Uterus (tissue), 2 donors: ENCODE measurements around the gene TFAP2B.

Experiments
- CTCF ChIP-seq, 4 experiments: fragments of 200-600 bp in 2 of 4; fragments of 450-650 bp in 2 of 4; sonication (generic) in 2 of 4; IDR thresholded peaks; one replicate each; pipeline ENCODE4 v1.5.1; 2016 to 2019; ENCODE audit warnings: antibody characterized with exemption in 4 of 4, mild to moderate bottlenecking in 2 of 4, moderate library complexity in 1 of 4
- POLR2A ChIP-seq, 2 donors: fragments of 450-650 bp; IDR thresholded peaks; one replicate each; pipeline ENCODE4 v1.6.1; 2016; ENCODE audit warnings: antibody characterized with exemption in 2 of 2, mild to moderate bottlenecking in 1 of 2, moderate library complexity in 1 of 2

GRCh38 chr6:50819466-50819903 lies 814 bp downstream of the TFAP2B start:
- no peak for TF ChIP-seq CTCF (IDR thresholded peaks at IDR 0.05)
- no peak for TF ChIP-seq POLR2A (IDR thresholded peaks at IDR 0.05)
